NCI-H774 (cell line): ENCODE measurements around the gene EPB41L1.

Experiments
- DNase-seq: peaks from one replicate; lab custom pipeline; 2025; lab: John Stamatoyannopoulos, UW

EPB41L1 gene

GRCh38 chr20:36228770-36229169 is 74.2 kb downstream of the EPB41L1 start:
- no peak for DNase-seq

DNA sequence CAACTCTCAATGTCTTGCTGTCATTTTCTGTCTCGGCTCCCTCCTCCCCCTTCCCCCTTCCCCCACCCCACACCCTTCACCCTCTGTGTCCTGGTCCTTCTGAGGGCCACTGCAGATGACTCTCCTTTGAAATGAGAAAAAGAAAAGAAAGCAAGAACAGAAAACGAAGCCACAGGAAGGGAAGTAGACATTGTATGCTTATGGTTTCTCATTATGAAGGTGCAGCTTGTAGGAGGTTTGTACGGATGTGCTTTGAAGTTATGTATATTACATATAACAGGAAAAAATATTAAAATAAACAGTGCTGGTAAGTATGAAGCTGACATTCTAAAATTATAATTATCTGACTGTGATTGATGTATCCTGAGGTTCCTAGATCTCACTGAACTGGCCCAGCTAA is 75.5 kb downstream of the EPB41L1 start:
- no peak for DNase-seq

- DNase-seq = no peak
These were observed 76.8 kb downstream of the EPB41L1 start for GRCh38 chr20:36231331-36231730.

GRCh38 chr20:36234771-36235320 is 80.3 kb downstream of the EPB41L1 start:
- DNase-seq = no peak

DNA sequence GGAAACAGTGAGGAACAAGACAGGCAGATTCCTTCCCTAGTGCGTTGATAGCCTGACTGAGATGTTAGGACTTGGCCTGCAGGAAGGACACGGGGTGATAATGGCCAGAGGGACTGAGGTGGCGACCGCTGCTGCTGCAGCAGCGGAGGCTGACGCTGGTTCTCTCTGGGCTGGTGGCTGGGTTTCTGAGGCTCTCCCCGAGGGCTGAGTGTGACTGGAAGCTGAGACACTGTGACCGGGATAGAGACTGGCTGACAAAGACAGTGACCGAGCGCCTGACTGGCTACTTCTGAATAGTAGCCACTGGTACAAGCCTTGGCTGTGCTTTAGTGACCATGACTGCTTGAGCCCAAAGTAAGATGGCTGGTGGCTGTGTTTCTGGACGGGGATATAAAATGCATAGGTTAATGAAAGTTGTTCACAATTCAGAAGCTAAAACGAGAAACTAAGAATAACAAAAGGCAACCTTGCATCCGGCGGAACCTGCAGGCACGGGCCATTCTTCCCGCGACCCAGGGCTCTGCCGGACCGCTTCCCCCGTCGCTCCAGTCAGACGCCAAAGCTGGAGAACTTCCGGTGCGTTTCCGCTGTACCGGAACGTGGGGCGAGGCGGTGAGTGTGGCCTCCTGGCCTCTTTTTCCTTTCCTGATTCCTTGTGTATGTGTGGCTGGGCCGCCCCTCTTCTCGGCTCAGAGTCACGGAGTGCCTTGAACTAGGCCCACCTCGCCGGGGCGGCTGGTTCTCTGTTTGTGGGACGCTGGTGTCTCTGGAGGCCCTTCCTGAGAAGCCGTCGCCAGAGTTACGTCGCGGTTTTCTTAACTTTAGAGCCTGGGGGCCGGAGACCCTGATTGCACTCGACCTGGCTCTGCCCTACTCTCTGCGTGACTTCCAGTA is 81.6 kb downstream of the EPB41L1 start, which contains the start of gene AAR2:
Gene AAR2, plus strand, starts transcription at position 587 of the 894 bp plus-strand sequence. CDS start 3,391 bp downstream, outside the sequence.
- DNase-seq = peak; percentile 67

GRCh38 chr20:36236786-36237121 is 82.2 kb downstream of the EPB41L1 start:
- DNase-seq = no peak

DNA sequence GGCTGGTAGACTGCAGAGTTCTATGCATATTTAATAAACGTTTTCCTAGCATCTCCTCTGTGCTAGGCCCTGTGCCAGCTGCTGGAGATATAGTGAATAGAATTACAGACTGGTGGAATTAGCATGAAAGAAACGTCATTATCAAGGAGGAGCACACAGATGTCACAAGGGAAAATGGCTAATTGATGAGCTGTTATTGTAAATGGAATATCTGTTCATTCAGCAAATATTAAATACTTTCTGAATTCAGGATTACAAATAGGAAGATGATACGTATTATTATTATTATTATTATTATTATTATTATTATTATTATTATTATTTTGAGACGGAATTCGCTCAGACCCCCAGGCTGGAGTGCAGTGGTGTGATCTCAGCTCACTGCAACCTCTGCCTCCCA is 82.9 kb downstream of the EPB41L1 start:
- no peak for DNase-seq

- no peak for DNase-seq
These were observed 83.6 kb downstream of the EPB41L1 start for GRCh38 chr20:36238153-36238552.

DNA sequence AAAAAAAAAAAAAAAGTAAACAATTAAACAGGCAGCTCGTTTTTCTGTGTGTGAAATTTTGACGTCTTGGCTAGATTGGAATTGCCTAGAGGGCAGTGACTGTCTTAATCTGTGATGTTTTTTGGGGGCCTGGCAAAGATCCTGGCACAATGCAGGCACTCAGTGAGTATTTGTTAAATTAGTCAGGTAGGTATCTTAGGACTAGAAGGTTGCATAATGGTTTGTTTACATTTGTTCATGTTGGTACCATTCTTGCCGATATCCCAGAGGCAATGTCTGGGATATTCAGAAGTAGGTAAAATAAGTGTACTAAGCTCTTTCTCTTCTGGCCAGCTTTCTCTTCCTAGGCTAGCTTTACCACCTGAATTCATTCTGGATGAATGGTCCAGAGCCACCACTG is 84.2 kb downstream of the EPB41L1 start:
- DNase-seq = no peak

DNA sequence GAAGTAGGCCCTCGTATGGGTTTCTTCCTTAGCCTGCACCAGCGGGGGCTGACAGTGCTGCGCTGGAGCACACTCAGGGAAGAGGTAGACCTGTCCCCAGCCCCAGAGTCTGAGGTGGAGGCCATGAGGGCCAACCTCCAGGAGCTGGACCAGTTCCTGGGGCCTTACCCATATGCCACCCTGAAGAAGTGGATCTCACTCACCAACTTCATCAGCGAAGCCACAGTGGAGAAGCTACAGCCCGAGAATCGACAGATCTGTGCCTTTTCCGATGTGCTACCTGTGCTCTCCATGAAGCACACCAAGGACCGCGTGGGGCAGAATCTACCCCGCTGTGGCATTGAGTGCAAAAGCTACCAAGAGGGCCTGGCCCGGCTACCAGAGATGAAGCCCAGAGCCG is 85.5 kb downstream of the EPB41L1 start:
- DNase-seq = no peak

- DNase-seq = no peak
These were observed 87.1 kb downstream of the EPB41L1 start for GRCh38 chr20:36241678-36242077.

DNA sequence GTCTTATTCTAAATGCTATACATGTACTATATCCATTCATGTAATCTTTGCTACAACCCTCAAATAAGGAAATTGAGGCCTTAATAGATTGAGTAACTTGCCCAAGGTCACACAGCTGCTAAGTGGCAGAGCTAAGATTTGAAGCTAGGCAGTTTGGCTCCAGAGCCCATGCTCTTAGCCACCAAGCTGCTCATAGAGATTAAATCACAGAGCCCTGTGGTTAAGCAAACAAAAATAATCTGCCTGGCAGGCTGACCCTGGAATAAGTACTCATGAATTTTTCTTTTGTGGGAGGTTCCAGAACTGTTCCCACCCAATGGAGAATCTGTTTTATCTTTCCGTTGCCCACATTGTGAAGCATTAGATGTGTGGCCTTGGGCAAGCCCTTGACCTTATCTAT is 89.2 kb downstream of the EPB41L1 start:
- DNase-seq = no peak

GRCh38 chr20:36246401-36246800 is 91.9 kb downstream of the EPB41L1 start:
- peak; percentile 46 for DNase-seq

DNA sequence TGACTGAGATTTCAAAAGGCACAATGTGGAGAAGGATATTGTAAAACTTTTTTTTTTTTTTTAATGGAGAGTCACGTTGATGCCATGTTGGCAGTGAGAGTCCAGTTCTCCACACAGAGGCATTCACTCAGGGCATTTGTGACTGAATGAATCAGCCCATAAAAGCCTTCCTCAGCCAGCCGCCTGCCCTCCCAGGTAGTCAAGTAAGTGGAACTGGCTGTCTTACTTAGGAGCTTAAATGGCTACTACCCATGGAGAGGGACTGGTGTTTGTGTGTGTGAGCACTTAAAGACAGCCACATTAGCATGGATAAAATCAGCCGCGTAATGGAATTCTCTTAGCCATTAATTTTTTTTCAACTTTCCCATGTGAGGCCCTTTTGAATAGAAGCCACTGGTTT is 94.3 kb downstream of the EPB41L1 start:
- DNase-seq = no peak

DNA sequence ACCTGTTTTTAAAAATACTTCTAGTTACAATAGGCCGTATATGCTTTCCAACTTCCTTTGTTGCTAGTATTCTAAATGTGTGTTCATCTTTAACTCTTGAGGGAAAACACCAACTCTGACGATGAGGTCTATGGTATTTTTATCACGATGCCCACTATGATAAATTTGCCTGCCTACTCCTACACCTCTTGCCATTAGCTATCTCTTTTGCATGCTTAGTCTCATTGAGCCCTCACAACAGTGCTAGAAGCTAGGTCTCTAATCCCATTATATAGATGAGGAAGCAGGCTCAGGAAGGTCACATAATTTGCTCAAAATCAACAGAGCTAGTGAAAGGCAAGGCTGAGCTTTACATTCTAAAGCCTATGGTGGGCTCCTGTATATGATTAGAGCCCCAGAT is 94.9 kb downstream of the EPB41L1 start:
- no peak for DNase-seq

- DNase-seq = no peak
These were observed 96.9 kb downstream of the EPB41L1 start for GRCh38 chr20:36251426-36251825.

GRCh38 chr20:36252511-36252910 is 98.0 kb downstream of the EPB41L1 start:
- no peak for DNase-seq

DNA sequence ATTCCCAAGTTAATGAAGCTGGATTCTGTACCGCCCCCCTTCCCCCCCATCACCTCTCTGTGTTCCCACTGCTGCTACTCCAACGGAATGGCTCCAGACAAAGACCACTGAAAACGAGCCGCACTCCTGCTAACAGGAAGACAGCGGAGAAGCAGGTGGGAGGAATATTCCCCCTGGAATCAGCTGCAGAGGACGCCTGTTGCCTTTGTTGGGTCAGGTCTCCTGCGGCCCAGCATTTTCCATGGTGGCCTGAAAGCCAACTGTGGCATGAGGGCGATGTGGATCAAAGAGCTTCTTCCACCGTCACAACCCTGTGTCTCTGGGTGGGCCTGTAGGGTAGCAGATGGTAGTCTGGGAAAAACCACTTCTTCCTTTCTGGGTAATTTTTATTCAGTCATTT is 98.5 kb downstream of the EPB41L1 start:
- no peak for DNase-seq

DNA sequence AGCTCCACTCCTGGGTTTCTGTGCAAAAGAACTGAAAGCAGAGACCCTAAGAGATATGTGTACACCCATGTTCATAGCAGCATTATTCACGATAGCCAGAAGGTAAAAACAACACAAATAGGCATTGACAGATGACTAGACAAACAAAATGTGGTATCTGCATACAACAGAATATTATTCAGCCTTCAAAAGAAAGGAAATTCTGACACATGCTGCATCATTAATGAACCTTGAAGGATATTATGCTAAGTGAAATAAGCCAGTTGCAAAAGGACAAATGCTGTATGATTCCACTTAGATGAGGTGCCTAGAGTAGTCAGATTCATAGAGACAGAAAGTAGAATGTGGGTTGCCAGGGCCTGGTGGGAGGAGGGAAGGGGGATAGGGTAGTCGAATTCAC is 99.5 kb downstream of the EPB41L1 start:
- DNase-seq = no peak

DNA sequence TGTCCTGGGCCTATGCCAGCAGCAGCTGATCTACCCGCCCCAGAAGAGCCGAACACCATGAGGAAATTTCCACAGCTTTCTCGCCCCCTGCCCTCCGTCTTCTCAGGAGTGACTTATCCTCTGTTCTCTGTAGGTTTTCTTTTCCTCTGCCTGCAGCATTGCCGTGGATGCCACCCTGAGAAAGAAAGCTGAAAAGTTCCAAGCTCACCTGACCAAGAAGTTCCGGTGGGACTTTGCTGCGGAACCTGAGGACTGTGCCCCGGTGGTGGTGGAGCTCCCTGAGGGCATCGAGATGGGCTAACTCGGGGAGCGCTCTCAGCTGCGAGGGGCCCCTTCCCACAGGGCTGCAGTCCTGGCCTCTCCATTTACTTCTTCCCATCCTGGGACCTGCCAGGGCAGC is 100.9 kb downstream of the EPB41L1 start:
- no peak for DNase-seq

DNA sequence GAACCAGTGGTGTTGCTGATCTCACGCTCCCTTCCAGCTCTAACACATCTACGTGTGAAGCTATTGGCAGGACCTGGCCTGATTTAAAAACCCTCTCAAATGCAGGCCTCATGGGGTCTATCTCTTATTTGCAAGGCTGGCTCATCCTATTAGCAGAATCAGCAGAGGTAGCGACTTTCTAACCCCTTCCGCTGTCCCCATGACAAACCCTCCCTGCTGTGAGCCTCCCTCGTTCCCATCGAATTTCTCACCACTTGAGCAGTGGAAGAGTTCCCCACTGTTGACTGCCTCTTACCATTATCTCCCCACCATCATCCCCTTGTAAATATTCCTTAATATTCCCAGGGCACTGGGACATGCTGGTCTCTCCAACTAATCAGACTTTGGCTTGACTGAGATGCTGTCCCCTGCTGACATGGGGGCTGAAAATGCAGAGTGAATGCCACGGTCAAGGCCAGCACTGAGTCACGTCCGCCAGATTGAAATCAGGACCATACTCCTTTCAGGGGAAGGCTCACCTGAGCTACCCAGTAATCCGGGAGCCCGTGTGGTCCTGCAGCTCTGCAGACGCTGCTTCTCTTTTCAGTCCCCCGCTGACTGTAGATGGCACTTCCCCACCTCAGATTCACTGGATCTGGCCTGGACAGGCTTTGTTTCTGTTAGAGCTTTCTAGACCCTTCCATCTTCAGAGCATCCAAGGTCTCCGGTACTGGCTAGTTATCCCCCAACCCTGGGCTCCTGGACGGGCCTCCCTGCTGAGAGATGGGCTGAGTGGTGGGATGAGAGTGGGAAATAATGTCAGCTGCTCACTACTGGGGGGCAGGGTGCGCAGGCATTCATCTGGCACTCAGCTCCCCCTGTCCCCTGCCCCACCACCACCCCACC is 104.9 kb downstream of the EPB41L1 start:
- no peak for DNase-seq

GRCh38 chr20:36260316-36260715 is 105.8 kb downstream of the EPB41L1 start:
- no peak for DNase-seq
